Subcutaneous adipose tissue (tissue), 4 donors: ENCODE data around the gene TARS1. TPM values are rescaled to one million over a fixed set of nuclear protein-coding genes. Genes with fewer than 3 reads are reported as not detected.

Experiments
- total RNA-seq, 4 donors: library from RNA; depleted of rRNA; stranded (reverse); fragments of >200 nt; gene quantifications; one replicate each; pipeline ENCODE4 v1.1.0, GENCODE V29; 2016
- TF ChIP-seq, protein P1 (sequence below): fragments of 450-650 bp; IDR thresholded peaks from one replicate; pipeline ENCODE4 v1.5.1; 2016; ENCODE audit warnings: low read depth, mild to moderate bottlenecking, control low read depth, antibody characterized with exemption, moderate library complexity

TARS1 gene
- total RNA-seq, 4 donors from 2014 or later = 55.9 to 143 (median 70.6) TPM

DNA sequence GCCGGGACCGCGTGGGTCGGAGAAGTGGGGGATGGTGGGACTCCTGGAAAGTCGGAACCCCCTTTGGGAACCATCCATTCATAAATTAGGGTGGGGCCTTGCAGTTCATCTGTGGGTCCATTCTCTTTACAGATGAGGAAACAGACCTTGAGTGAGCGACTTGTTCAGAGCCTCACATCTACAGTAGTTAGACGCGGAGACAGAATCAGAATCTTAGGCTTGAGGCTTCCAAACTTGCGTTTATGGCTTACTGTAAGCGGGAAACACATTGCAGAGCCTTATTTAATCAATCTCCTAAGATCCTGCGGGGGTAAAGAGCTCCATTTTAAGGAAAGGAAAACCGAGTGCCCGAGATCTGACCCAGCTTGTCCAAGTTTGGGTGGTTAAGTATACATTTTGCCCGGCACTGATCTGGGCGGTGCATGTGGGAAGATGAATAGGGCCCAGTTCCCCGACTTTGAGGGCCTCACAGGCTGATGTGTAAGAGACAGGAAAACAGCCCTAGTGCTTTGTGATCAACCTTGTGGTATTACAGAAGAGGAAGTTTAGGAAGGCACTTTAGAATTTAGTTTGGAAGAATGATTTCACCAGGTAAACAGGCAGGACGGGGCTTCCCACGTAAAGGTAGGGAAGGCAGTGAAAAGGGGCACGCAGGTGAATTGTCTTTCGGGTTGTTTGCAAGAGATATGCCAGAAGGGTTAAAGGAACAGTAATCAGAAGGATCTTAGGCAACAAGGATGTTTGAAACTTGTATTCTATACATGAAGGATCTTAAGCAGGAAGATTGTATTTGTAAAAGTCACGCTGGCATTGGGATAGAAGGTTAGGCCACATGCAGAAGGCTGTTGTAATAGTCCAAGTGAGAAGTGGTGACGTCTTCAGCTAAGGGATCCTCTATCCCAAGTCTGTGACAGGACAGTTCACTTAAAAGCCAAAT is 744 bp downstream of the TARS1 start:
- TF ChIP-seq, protein P1, sequence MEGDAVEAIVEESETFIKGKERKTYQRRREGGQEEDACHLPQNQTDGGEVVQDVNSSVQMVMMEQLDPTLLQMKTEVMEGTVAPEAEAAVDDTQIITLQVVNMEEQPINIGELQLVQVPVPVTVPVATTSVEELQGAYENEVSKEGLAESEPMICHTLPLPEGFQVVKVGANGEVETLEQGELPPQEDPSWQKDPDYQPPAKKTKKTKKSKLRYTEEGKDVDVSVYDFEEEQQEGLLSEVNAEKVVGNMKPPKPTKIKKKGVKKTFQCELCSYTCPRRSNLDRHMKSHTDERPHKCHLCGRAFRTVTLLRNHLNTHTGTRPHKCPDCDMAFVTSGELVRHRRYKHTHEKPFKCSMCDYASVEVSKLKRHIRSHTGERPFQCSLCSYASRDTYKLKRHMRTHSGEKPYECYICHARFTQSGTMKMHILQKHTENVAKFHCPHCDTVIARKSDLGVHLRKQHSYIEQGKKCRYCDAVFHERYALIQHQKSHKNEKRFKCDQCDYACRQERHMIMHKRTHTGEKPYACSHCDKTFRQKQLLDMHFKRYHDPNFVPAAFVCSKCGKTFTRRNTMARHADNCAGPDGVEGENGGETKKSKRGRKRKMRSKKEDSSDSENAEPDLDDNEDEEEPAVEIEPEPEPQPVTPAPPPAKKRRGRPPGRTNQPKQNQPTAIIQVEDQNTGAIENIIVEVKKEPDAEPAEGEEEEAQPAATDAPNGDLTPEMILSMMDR = no peak

DNA sequence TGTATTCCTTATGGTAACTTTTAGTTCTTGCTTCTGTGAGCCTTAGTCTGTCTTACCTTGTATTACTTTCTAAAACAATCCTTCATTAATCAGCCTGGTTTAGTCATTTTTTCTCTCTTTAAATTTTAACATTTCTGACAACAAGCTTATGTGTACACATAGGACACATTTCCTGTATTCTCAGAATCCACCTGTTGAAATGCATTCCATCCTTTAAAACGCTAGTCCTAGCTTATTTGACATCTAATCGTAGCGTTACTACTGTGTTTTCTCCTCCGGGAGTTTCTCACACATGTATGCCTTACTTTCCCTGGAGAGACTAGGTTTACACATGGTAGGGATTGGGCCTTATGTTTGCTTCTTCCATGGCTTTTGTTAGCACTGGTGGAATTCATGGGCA is 3.8 kb downstream of the TARS1 start:
- TF ChIP-seq, protein P1 = no peak

DNA sequence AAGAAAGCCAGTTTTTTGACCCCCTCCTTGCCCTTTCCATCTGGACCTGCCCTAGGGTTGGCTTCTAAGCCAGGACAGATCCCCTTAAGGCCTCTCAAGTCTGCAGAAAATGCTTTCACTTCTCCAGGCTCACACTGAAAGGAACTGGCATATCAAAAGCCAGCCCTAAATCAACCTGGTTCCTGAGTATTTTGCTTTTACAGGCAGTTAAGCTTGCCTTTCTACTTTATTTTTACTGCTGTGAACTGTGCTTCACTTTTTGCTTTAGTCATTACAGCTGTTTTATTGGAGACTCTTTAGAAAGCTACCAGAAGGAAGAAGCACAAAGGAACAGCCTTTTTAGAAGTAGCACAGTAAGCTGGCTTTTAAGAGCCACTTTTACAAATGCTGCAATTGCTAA is 5.0 kb downstream of the TARS1 start:
- TF ChIP-seq, protein P1 = no peak

DNA sequence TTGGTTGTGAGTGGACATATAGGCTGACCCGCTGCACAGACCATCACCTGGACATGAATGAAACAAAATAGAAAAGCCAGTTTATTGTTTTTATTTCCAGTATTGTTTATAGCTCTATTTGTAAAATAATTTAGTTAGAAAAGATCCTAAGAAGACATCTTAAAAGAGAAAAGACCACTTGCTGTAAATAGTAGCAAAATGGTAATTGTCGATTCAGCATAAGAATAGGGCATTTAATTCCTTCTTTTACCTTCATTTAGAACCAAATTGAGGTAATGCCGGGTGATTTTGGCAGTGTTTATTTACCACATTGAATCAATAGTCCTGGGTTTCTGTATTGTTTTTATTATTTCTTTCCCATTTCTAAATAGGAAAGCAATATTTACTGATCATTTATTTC is 7.4 kb downstream of the TARS1 start:
- TF ChIP-seq, protein P1 = no peak

DNA sequence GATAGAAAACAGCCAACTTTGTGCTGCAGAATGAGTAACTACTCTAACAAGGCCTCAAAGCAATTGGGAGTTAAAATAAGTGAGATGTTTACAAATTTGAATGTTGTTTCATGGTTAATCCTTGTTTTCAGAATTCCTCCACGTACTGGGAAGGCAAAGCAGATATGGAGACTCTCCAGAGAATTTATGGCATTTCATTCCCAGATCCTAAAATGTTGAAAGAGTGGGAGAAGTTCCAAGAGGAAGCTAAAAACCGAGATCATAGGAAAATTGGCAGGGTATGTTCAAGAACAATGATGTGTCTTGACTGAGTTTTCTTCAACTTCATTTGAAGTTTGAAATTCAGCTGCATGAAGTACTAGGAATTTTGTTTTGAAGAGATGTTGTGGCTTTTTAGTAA is 16.4 kb downstream of the TARS1 start:
- TF ChIP-seq, protein P1 = no peak

DNA sequence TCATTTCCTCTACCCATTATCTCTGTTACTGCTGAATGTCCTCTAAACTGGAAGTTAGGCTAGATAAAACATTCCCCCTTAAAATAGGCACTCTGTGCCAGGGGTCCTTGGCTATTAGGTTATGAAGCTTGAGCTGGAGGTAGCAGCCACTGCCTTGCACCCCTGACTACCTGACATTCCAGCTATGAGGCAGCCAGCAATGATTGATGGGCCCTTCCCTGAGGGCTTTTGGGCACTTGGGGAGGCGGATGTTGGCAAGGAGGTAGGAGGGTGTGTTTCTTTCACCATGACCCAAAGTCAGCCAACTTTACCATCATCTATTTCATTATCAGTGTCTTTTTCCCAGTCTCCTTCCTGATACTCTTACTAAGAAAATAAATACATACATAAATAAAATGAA is 17.1 kb downstream of the TARS1 start:
- TF ChIP-seq, protein P1 = no peak

DNA sequence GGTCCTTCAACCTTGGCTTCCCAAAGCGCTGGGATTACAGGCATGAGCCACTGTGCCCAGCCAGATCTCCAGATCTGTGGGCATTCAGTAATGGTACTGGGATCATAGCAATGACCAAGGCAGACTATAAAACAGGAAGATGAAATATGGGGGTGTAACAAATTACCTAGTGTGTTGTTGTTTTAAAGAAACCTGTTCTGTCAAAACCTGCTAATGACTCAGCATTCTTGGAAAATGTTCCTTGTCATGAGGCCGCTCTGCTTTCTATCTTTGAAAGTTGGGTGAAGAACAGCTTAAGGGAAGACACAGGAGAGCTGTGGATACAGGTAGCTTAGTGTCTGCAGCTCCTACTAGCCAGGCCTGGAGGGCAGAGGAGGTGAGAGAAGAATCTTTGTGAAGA is 19.4 kb downstream of the TARS1 start:
- TF ChIP-seq, protein P1 = no peak
